Liver (tissue), 9 donors: ENCODE measurements around the gene STATH. TPM values are rescaled to one million over a fixed set of nuclear protein-coding genes. Genes with fewer than 3 reads are reported as not detected.
"Not testable (repeated sequence)": the region's sequence is repeated elsewhere in the genome, so short reads cannot be mapped to it uniquely, and the experiment has no call there.

ENCODE experiments used
- DNase-seq: peaks from one replicate; pipeline ENCODE4 v3.0.0-alpha.2; 2017; ENCODE audit warnings: low spot score
- H3K27ac ChIP-seq, 2 donors: one replicate each; pipeline ENCODE4 v1.7.0; 2013; ENCODE audit warnings: inconsistent platforms in 2 of 2, low read length in 2 of 2, control low read depth in 1 of 2, low read depth in 1 of 2, mild to moderate bottlenecking in 1 of 2
- H3K27me3 ChIP-seq, 4 donors: one replicate each; pipeline versions ENCODE4 v1.6.1 to v1.7.0; 2013; ENCODE audit warnings: low read length in 3 of 4, inconsistent platforms in 1 of 4, mild to moderate bottlenecking in 1 of 4, moderate library complexity in 1 of 4; ENCODE audit not compliant: control insufficient read depth in 4 of 4, insufficient read depth in 4 of 4
- H3K36me3 ChIP-seq, 4 donors: one replicate each; pipeline versions ENCODE4 v1.6.1 to v1.7.0; 2013; ENCODE audit warnings: low read length in 3 of 4, mild to moderate bottlenecking in 3 of 4, low read depth in 1 of 4, moderate library complexity in 1 of 4; ENCODE audit not compliant: control insufficient read depth in 4 of 4, insufficient read depth in 3 of 4
- H3K4me1 ChIP-seq, 4 donors: one replicate each; pipeline versions ENCODE4 v1.6.1 to v1.7.0; 2013; ENCODE audit warnings: low read length in 3 of 4, mild to moderate bottlenecking in 3 of 4, moderate library complexity in 1 of 4; ENCODE audit not compliant: control insufficient read depth in 4 of 4, insufficient read depth in 4 of 4
- H3K4me3 ChIP-seq, 3 donors: one replicate each; pipeline versions ENCODE4 v1.6.1 to v1.7.0; 2013; ENCODE audit warnings: low read length in 3 of 3, control low read depth in 1 of 3, low read depth in 1 of 3, mild to moderate bottlenecking in 1 of 3
- H3K9ac ChIP-seq, 2 donors: one replicate each; pipeline ENCODE4 v1.7.0; 2013; ENCODE audit warnings: low read length in 2 of 2, mild to moderate bottlenecking in 2 of 2, moderate library complexity in 2 of 2, control low read depth in 1 of 2, low read depth in 1 of 2
- H3K9me3 ChIP-seq, 4 donors: one replicate each; pipeline versions ENCODE4 v1.6.1 to v1.7.0; 2013; ENCODE audit warnings: low read length in 3 of 4; ENCODE audit not compliant: control insufficient read depth in 4 of 4
- FOXA1 ChIP-seq: IDR thresholded peaks from 2 replicates; pipeline ENCODE4 v1.6.1; 2016; ENCODE audit warnings: antibody characterized with exemption
- FOXA2 ChIP-seq: IDR thresholded peaks from 2 replicates; pipeline ENCODE4 v1.6.1; 2016; ENCODE audit warnings: antibody characterized with exemption
- GABPA ChIP-seq, 2 donors: IDR thresholded peaks in 1 of 2; conservative IDR thresholded peaks in 1 of 2; 2 replicates each; pipeline ENCODE4 v1.6.1; 2016; ENCODE audit warnings: antibody characterized with exemption in 2 of 2, mild to moderate bottlenecking in 1 of 2, moderate library complexity in 1 of 2
- JUND ChIP-seq, 2 donors: IDR thresholded peaks; 2 replicates each; pipeline ENCODE4 v1.6.1; 2016; ENCODE audit warnings: antibody characterized with exemption in 2 of 2
- NR2F2 ChIP-seq: IDR thresholded peaks from 2 replicates; pipeline ENCODE4 v1.6.1; 2016; ENCODE audit warnings: antibody characterized with exemption
- YY1 ChIP-seq: IDR thresholded peaks from 2 replicates; pipeline ENCODE4 v1.6.1; 2016; ENCODE audit warnings: antibody characterized with exemption, mild to moderate bottlenecking
- WGBS: extraction: QIAGEN DNeasy Blood & Tissue Kit; methylation state at CpG from one replicate; pipeline ENCODE4 v1.1.7; 2013; 5-methylcytosine and 5-hydroxymethylcytosine counted together
- polyA plus RNA-seq, 2 donors: library from polyadenylated mRNA; stranded (reverse) in 1 of 2; unstranded in 1 of 2; fragments of 200-250 nt in 1 of 2; fragments of >200 nt in 1 of 2; fragmentation: Nextera tagmentation in 1 of 2; extraction: Ambion mirVana in 1 of 2; gene quantifications; one replicate each; pipeline versions ENCODE4 v1.2.1 to v1.2.3, GENCODE V29; 2013 to 2015
- total RNA-seq, 2 donors: library from RNA; depleted of rRNA; stranded (reverse); fragments of >200 nt; gene quantifications; one replicate each; pipeline ENCODE4 v1.2.3, GENCODE V29; 2014
- TF ChIP-seq, protein P1 (sequence below): IDR thresholded peaks from 2 replicates; pipeline ENCODE4 v1.6.1; 2016; ENCODE audit warnings: antibody characterized with exemption, mild to moderate bottlenecking
- TF ChIP-seq, protein P2 (sequence below): fragments of 150-350 bp; IDR thresholded peaks from 2 replicates; pipeline ENCODE4 v1.5.1; 2017; ENCODE audit warnings: improper control_type of control experiment, low read depth, low read length; ENCODE audit not compliant: missing input control
- donor health status: healthy.
- donor health status: healthy.
- donor health status: healthy.
- donor health status: healthy.
- donor health status: healthy.

STATH gene
- total and polyA plus RNA-seq, 4 donors = not detected

DNA sequence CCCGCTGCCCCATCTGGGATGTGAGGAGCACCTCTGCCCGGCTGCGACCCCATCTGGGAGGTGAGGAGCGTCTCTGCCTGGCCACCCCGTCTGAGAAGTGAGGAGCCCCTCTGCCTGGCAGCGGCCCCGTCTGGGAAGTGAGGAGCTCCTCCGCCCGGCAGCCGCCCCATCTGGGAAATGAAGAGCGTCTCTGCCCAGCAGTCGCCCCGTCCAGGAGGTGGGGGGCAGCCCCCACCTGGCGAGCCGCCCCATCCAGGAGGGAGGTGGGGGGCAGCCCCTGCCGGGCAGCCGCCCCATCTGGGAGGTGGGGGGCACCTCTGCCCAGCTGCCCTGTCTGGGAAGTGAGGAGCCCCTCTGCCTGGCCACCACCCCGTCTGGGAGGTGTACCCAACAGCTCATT lies 41.8 kb downstream of the STATH start:
- not testable (repeated sequence) for H3K27me3 ChIP-seq, H3K4me1 ChIP-seq, H3K9me3 ChIP-seq, H3K36me3 ChIP-seq, DNase-seq, H3K9ac ChIP-seq, H3K27ac ChIP-seq, H3K4me3 ChIP-seq
- WGBS = 87% methylated on average over 18 of the region's 18 CpGs

DNA sequence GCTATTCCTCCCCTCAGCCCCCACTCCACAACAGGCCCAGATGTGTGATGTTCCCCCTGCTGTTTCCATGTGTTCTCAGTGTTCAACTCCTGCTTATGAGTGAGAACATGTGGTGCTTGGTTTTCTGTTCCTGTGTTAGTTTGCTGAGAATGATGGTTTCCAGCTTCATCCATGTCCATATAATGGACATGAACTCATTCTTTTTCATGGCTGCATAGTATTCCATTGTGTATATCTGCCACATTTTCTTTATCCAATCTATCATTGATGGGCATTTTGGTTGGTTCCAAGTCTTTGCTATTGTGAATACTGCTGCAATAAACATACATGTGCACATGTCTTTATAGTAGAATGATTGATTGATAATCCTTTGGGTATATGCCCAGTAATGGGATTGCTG lies 44.2 kb downstream of the STATH start:
- H3K4me1 ChIP-seq, H3K36me3 ChIP-seq, H3K27ac ChIP-seq, H3K9me3 ChIP-seq, H3K4me3 ChIP-seq, DNase-seq, H3K9ac ChIP-seq, H3K27me3 ChIP-seq: not testable (repeated sequence)

DNA sequence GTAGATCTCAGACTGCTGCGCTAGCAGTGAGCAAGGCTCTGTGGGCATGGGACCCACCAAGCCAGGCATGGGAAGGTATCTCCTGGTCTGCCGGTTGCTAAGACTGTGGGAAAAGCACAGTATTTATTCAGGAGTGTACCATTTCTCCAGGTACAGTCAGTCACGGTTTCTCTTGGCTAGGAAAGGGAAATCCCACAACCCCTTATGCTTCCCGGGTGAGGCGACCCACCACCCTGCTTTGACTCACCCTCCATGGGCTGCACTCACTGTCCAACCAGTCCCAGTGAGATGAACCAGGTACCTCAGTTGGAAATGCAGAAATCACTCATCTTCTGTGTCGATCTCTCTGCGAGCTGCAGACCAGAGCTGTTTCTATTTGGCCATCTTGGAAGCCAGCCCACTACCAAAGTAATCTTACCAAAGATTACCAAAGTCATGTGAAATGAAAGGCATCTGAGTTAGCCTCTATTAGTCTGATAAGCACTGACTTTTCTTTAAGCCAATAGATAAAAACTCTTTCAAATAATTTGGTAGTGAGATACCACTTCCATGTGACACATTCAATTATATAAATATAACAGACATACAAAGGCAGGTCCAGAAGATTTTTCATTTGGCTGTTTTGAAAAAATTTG lies 46.0 kb downstream of the STATH start:
- Histone ChIP-seq H3K9me3 (peaks cover 0 to 7% (median 6%) of the 10 kb centered on the region in 4 donors), H3K36me3 (no peaks in the 10 kb centered on the region), H3K4me1 (no peaks in the 10 kb centered on the region), H3K27ac (no peak overlapping the region), H3K27me3 (peaks cover 0 to 3% (median 0%) of the 10 kb centered on the region in 4 donors), H3K4me3 (no peak overlapping the region), H3K9ac (no peak overlapping the region)
- no peak for TF ChIP-seq FOXA1
- no peak for TF ChIP-seq JUND (IDR thresholded peaks at IDR 0.05)
- no peak for TF ChIP-seq GABPA (IDR thresholded peaks at IDR 0.05 in 1 of 2, conservative IDR thresholded peaks at IDR 0.05 in 1 of 2)
- TF ChIP-seq, protein P1, sequence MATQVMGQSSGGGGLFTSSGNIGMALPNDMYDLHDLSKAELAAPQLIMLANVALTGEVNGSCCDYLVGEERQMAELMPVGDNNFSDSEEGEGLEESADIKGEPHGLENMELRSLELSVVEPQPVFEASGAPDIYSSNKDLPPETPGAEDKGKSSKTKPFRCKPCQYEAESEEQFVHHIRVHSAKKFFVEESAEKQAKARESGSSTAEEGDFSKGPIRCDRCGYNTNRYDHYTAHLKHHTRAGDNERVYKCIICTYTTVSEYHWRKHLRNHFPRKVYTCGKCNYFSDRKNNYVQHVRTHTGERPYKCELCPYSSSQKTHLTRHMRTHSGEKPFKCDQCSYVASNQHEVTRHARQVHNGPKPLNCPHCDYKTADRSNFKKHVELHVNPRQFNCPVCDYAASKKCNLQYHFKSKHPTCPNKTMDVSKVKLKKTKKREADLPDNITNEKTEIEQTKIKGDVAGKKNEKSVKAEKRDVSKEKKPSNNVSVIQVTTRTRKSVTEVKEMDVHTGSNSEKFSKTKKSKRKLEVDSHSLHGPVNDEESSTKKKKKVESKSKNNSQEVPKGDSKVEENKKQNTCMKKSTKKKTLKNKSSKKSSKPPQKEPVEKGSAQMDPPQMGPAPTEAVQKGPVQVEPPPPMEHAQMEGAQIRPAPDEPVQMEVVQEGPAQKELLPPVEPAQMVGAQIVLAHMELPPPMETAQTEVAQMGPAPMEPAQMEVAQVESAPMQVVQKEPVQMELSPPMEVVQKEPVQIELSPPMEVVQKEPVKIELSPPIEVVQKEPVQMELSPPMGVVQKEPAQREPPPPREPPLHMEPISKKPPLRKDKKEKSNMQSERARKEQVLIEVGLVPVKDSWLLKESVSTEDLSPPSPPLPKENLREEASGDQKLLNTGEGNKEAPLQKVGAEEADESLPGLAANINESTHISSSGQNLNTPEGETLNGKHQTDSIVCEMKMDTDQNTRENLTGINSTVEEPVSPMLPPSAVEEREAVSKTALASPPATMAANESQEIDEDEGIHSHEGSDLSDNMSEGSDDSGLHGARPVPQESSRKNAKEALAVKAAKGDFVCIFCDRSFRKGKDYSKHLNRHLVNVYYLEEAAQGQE = no peak
- no peak for TF ChIP-seq NR2F2
- TF ChIP-seq, protein P2, sequence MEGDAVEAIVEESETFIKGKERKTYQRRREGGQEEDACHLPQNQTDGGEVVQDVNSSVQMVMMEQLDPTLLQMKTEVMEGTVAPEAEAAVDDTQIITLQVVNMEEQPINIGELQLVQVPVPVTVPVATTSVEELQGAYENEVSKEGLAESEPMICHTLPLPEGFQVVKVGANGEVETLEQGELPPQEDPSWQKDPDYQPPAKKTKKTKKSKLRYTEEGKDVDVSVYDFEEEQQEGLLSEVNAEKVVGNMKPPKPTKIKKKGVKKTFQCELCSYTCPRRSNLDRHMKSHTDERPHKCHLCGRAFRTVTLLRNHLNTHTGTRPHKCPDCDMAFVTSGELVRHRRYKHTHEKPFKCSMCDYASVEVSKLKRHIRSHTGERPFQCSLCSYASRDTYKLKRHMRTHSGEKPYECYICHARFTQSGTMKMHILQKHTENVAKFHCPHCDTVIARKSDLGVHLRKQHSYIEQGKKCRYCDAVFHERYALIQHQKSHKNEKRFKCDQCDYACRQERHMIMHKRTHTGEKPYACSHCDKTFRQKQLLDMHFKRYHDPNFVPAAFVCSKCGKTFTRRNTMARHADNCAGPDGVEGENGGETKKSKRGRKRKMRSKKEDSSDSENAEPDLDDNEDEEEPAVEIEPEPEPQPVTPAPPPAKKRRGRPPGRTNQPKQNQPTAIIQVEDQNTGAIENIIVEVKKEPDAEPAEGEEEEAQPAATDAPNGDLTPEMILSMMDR = no peak
- TF ChIP-seq YY1 = no peak
- no peak for TF ChIP-seq FOXA2
- 93% methylated on average over 7 of the region's 7 CpGs for WGBS
- DNase-seq = no peak

DNA sequence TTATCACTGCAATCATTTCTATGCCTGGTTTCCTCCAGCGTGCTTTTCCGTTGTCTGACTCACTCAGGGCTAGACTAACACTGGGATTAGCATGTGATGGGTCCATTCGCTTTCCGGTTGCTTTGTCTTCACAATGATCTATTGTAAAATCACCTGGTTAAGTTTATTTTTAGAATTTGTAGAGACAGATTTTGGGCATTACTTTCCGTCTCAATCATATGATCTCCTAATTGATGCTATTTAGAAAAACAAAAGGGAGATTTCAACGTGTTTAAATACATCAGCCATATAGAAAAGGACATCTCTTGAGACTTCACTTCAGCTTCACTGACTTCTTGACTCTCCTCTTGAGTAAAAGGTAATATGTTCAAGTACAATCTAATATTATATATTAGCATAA lies 54.4 kb downstream of the STATH start, which contains the start of gene HTN1:
Gene HTN1, plus strand, starts transcription at position 301 of the 400 bp plus-strand sequence. CDS start 2,639 bp downstream, outside the sequence.
- not testable (repeated sequence) for H3K9me3 ChIP-seq, H3K4me1 ChIP-seq, DNase-seq, H3K27ac ChIP-seq, H3K9ac ChIP-seq, H3K4me3 ChIP-seq, H3K36me3 ChIP-seq, H3K27me3 ChIP-seq
- WGBS = 83% methylated on average over 5 of the region's 6 CpGs

Other genes with a start within 250 kb of the STATH start
- gene SULT1B1, start 235.3 kb upstream of the STATH start, total RNA-seq = 10 to 100 TPM in 1 of 2 donors, under 1 TPM in 1; 0.28 to 30.5 TPM
- gene SULT1B1, start 235.3 kb upstream of the STATH start, polyA plus RNA-seq = 10 to 100 TPM; 12.4 to 15.7 TPM
- 10 to 100 TPM; 14.7 to 63.0 TPM for gene SULT1E1, start 135.8 kb upstream of the STATH start, total RNA-seq
- gene SULT1E1, start 135.8 kb upstream of the STATH start, polyA plus RNA-seq = 10 to 100 TPM in 1 of 2 donors, 1 to 10 TPM in 1; 1.8 to 26.0 TPM
- not detected for gene CSN1S1, start 64.9 kb upstream of the STATH start, total RNA-seq
- not detected for gene CSN1S1, start 64.9 kb upstream of the STATH start, polyA plus RNA-seq
- gene CSN2, start 30.2 kb upstream of the STATH start, total RNA-seq = not detected
- gene CSN2, start 30.2 kb upstream of the STATH start, polyA plus RNA-seq = not detected
- not detected for gene HTN3, start 32.5 kb downstream of the STATH start, total RNA-seq
- not detected for gene HTN3, start 32.5 kb downstream of the STATH start, polyA plus RNA-seq
- gene HTN1, start 54.5 kb downstream of the STATH start, total RNA-seq = not detected
- gene HTN1, start 54.5 kb downstream of the STATH start, polyA plus RNA-seq = not detected
- not detected for gene PRR27, start 158.3 kb downstream of the STATH start, total RNA-seq
- gene PRR27, start 158.3 kb downstream of the STATH start, polyA plus RNA-seq = not detected
- under 1 TPM; 0.25 to 0.28 TPM for gene ODAM, start 199.8 kb downstream of the STATH start, total RNA-seq
- not detected for gene ODAM, start 199.8 kb downstream of the STATH start, polyA plus RNA-seq
- gene FDCSP, start 230.2 kb downstream of the STATH start, total RNA-seq = not detected
- not detected for gene FDCSP, start 230.2 kb downstream of the STATH start, polyA plus RNA-seq
- gene CSN3, start 246.6 kb downstream of the STATH start, total RNA-seq = not detected
- not detected for gene CSN3, start 246.6 kb downstream of the STATH start, polyA plus RNA-seq